Measurements from ENCODE around the gene ABAT.

ABAT gene

DNA sequence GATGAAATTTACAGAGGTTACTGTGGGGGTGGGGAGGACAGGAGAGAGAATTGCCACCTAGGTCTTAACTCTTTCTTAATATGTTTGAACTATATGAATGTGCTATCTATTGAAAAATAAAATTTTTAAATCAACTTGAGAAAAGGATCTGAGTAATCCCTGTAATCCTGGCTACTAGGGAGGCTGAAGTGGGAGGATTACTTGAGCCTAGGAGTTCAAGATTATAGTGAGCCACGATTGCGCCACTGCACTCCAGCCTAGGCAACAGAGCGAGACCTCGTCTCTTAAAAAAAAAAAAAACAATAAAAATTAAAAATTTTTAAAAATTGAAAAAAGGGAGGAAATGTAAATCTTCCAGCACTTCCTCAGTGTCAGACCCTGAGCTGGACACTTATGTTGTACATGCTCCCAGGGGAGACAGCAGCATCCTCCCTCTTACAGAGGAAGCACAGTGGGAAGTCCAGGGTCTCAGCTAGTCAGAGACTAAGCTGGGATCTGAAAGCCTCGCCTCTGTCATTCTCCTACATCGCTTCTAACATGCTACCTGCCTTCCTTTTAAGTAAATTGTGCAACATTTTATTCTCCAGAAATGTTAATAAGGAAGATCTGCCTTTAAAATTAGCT, 145.1 kb downstream of the ABAT start:
- no peak for DNase-seq

DNA sequence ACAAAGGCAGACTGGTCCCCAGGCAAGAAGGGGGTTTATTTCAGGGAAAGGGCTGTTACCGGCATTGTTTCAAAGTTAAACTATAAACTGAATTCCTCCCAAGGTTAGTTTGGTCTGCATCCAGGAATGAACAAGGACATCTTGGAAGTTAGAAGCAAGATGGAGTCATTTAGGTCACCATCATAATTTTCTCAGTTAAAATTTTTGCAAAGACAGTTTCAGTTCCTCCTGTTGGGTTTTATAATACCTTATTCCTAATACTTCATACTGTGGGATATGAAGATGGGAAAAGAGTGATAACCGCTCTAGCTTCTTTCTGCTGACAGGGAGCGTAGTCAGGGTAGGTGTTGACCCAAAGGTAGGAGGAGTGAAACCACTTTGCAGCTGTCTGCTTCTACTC, 148.0 kb downstream of the ABAT start:
- DNase-seq = no peak

DNA sequence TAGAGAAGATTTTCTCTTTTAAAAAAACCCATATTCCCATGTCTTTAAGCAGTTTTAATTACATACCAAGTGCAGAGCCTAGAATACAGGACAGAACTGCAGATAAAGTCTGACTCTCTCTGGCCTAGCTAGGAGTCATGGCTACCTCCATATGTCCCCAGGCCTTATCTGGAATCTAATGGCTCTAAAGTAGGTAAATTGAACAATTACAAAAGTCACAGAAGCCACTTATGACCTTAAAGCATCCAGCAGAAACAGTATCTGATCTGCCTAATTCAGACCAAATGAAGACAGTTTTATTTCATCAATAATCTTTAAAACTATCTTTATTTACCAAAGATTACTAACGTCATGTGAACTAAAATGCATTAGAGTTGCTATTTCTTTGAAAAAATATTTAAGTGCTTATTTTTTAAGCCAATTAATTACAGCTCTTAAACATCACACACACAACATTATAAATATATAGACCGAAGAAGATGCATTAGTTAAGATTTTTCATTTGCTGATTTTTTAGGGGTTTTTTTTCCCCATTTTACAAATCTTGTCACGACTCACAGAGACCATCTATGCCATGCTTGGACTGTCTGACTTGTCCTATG, 152.0 kb downstream of the ABAT start:
- no peak for DNase-seq

DNA sequence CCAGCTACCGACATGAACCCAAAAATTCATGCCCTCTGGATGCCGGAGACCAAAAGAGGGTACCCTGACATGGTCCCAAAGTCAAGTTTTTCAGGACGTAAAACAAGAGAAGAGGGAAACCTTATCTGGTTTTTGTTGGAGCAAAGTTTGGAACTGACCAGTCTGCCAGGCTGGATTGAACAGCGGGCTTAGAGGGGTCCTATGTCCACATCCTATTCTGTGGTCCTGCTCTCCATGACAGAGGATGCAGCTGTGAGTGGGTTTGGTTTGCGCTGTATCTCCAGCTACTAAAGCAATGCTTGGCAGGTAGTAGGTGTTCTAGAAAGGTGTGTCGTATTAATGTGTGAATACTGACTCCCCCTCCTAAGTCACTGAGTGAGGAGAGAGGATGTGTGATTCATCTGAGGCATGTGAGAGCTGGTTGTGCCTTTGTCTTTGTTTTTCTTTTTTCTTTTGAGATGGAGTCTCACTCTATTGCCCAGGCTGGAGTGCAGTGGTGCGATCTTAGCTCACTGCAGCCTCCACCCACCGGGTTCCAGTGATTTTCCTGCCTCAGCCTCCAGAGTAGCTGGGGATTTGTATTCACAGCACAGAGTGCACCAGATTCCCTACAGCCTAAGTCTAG, 154.2 kb downstream of the ABAT start:
- DNase-seq = no peak

DNA sequence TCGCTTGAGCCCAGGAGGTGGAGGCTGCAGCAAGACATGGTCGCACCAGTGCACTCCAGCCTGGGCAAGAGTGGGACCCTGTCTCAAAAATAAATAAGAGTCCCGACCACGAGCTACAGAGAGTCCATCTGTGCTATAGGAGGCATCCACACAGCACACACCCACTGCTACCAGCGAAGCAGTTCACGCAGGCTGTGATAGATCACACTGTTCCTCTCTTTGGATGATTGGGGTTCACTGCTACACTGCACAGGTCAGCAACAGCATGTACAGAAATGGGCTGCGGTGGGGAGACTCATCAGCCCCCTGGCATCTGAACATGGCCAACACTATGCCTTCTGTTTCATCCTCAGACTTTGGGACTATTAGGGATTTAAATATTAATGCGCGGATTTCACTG, 157.0 kb downstream of the ABAT start:
- no peak for DNase-seq

DNA sequence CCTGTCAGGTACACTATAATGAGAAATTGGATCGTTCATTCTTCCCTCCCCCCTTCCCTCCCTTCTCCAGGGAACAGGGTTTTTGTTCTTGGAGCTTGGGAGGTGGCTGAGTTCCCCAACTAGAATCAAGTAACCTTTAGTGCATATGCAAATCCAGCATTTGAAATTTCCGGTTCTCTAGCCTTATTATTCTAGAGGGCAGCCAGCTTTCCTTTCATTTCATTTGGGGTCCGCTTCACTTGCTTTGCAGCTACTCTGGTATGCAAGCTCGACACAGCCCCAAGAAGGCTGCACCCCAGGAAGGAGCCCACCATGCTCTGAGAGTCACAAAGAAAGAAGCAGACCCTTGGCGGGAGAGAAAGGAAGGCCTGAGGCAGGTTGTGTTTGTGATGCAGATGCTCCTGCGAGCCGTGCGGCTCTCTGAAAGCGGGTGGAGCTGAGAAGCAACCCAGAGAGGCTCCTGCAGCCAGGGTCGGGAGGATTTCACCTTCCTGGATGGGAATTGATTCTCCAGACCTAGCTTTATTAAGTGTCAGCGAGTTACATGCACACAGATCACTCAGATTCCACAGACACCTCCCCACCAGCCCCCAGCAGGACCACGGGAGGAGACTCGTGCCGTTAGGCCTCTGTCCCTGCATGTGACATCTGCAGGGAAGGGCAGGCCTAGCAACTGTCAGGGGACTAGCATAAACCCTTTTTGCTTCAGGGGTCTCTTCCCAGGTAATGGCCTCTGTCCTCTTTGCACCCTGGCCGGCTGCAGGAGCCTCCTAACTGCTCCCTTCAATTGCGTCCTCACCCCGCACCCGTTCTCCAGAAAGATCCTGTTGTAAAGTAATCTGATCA, 157.7 kb downstream of the ABAT start:
- no peak for DNase-seq

DNA sequence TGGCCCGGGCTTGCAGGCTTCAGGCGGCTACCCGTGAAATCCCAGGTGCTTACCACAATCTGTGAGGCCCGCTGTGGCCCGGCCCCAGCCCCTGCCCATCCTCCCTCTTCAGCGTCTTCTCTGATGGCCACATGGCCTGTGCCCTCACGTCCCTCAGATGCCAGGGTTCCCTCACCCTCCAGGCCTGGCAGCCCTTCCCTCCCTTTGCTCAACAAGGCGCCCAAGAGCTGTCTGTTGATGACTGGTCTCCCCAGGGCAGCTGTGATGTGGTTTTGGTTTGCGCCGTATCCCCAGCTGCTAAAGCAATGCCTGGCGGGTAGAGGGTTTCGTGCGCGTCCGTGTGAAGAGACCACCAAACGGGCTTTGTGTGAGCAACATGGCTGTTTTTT, 158.3 kb downstream of the ABAT start:
- no peak for DNase-seq

Data from NCI-H146 (cell line).